AG10803 (cell line): ENCODE data around the gene MXD3.

ENCODE experiments used
- DNase-seq: peaks from one replicate; pipeline ENCODE4 v3.0.0; 2010; ENCODE audit warnings: low read depth
- H3K4me3 ChIP-seq: 2 replicates; pipeline ENCODE4 v1.5.1; 2011; ENCODE audit warnings: mild to moderate bottlenecking, low read length, control low read depth
- TF ChIP-seq, protein P1 (sequence below): conservative IDR thresholded peaks from 2 replicates; pipeline ENCODE4 v1.5.1; 2011; ENCODE audit warnings: mild to moderate bottlenecking, low read length, control low read depth, inconsistent platforms

MXD3 gene

DNA sequence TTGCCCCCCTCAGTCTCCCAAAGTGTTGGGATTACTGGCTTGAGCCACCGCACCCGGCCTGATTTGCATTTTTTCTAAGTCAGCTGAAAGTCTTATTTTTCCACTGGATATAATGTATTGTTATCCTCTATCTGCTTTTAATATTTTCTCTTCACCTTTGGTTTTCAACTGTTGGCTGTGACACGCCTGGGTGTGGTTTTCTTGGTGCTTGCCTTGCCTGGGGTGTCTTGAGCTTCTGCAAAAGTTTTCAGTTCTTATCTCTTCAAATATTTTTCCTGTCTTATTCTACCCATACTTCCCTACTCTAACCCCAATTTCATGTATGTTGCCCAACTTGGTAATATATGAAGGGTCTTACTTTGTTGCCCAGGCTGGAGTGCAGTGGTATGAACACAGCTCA lies 4.3 kb upstream of the MXD3 start:
- DNase-seq, result no peak
- TF ChIP-seq, protein P1, sequence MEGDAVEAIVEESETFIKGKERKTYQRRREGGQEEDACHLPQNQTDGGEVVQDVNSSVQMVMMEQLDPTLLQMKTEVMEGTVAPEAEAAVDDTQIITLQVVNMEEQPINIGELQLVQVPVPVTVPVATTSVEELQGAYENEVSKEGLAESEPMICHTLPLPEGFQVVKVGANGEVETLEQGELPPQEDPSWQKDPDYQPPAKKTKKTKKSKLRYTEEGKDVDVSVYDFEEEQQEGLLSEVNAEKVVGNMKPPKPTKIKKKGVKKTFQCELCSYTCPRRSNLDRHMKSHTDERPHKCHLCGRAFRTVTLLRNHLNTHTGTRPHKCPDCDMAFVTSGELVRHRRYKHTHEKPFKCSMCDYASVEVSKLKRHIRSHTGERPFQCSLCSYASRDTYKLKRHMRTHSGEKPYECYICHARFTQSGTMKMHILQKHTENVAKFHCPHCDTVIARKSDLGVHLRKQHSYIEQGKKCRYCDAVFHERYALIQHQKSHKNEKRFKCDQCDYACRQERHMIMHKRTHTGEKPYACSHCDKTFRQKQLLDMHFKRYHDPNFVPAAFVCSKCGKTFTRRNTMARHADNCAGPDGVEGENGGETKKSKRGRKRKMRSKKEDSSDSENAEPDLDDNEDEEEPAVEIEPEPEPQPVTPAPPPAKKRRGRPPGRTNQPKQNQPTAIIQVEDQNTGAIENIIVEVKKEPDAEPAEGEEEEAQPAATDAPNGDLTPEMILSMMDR, result no peak
- no peak overlapping the region for H3K4me3 ChIP-seq

DNA sequence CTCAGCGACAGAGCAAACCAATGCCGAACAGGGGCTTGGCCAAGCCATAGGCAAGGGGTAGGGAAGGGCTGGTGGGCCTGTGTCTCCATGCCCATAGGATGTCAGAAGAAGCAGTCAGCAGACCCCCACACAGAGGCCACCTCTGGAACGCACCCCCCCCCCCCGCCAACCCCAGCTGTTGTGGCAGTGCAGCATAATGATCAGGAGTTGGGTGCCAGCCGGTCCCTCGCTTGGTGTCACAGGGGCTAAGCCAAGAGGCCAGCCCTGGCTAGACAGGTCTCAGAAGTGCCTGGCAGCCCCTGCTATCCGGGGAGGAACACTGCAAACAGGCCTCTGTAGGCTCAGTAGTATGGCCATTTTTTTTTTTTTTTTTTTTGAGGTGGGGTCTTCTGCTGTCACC lies 3.7 kb upstream of the MXD3 start:
- TF ChIP-seq, protein P1, result no peak
- no peak for DNase-seq
- no peak overlapping the region for H3K4me3 ChIP-seq

DNA sequence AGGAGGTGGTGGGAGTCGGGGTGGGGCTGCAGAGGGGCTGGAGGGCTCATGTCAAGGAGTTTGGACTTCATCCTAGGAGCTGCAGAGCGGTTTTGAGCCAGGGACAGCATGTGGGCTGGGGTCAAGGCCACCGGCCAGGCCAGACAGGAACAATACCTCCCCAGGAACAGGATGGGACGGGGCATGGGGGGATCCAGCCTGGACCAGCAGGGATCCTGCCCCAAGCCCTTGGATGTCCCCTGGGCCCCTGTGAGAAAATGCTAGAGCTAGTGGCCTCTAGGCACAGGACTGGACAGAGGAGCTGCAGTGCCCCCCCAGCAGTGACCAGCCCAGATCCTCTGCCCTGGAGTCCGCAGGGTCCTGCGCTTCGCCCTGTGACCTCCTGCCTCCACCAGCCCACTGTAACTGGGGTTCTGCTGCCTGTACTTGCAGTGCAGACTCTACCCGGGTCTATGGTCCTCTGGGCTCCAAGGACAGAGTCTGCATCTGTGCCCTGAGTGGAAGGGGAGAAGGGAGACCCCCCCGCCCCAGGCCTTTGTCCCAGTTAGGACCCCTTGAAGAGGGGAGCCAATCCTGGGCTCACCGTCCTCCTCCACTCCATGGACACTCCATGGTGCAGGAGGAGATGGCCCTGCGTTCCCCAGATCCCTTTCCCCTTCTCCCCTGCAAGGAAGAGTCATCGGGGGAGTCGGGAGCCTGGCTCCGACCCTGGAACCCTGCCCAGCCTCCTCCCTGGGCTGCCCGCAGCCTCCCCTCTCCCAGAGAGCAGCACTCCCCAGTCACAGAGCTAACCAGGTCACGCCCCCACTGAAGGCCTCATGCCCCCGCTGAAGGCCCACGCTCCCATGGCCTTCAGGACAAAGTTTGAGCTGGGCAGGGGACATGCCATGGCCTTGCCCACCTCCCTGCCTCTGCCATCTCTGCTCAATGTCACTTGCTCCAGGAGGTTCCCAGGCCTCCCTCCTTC lies 3.0 kb upstream of the MXD3 start:
- TF ChIP-seq, protein P1, result no peak
- DNase-seq, result no peak
- no peak overlapping the region for H3K4me3 ChIP-seq

DNA sequence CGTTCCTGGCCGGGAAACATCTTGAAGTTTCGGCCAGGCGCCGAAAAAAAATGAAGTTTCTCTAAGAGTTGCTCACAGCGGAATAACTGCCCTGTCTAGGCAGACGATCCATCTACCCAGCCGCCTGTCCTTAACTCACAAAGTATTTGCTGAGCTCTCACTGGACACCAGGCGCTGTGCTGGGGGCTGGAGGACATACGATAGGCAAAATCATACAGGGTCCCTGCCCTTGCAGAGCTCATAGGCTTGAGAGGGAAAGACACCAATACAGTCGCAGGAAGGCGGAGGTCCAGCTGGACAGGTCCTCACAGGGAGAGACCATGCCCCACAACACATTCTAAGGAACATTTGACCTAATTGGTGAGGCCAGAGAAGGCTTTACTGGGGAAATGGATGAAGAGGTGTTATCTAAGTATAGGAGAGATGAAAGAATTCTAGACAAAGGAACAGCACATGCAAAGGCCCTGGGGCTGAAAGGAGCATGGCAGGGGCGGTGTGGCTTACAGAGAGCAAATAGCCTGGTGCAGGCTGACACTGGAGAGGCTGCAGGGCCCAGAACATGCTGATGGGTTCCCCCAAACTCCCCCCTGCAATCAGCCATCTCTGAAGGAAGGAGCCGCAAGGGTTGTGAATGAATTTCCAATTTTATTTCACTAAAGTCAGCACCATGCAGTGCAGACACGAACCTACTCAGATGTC lies 2.0 kb upstream of the MXD3 start:
- H3K4me3 ChIP-seq, result no peak overlapping the region
- no peak for DNase-seq
- TF ChIP-seq, protein P1, result no peak

DNA sequence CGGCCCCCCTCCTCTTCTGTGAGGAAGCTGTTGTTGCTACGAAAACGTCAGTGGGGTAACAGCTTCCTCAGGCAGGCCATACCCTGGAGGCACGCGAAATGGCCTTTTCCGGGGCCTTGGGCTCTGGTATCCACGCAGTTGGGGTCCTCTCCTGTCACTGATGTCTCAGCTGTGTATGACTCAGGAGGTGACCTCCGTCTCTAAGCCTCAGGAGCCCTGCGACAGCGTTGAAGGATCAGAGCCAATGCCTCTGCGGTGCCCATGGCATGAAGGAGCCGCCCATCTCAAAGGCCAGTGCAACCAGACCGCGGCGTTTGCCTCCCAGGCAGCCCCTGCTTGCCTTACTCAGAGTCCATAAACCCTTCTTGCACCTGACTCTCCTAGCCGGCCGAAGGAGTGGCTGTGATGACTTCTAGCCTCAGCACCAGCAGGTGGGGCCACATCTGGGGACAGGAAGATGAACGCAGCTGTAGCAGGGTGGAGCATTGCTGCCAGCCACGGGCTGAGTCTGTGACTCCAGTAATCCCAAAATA lies 1.0 kb upstream of the MXD3 start:
- no peak for DNase-seq
- TF ChIP-seq, protein P1, result no peak
- H3K4me3 ChIP-seq, result peak overlapping the region; percentile 12

DNA sequence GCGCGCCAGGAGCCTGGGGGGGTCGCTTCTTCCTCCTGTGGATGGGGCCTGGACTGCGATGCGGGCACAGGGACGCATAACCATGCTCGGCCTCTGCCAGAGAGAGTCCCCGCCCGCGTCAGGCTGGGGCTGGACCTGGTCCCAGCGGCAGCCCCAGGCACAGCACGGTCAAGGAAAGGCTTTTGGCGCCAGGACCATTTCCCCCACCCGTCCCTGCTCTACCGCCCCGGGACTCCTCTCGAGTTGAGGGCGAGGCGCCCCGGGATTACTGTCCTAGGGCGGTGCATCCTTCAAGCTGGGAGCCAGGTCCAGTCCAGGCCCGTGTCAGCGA lies 341 bp downstream of the MXD3 start:
- peak overlapping the region; percentile 75 for H3K4me3 ChIP-seq
- no peak for DNase-seq
- TF ChIP-seq, protein P1, result no peak
